ENCODE results near the gene PSMB5. TPM values are rescaled to one million over a fixed set of nuclear protein-coding genes. Genes with fewer than 3 reads are reported as not detected.

The PSMB5 gene
- total and polyA plus RNA-seq, 2 of the 13 experiments (the other 11 are each of a cell fraction or from before 2014, with no cell fraction given): 705 to 871 TPM

DNA sequence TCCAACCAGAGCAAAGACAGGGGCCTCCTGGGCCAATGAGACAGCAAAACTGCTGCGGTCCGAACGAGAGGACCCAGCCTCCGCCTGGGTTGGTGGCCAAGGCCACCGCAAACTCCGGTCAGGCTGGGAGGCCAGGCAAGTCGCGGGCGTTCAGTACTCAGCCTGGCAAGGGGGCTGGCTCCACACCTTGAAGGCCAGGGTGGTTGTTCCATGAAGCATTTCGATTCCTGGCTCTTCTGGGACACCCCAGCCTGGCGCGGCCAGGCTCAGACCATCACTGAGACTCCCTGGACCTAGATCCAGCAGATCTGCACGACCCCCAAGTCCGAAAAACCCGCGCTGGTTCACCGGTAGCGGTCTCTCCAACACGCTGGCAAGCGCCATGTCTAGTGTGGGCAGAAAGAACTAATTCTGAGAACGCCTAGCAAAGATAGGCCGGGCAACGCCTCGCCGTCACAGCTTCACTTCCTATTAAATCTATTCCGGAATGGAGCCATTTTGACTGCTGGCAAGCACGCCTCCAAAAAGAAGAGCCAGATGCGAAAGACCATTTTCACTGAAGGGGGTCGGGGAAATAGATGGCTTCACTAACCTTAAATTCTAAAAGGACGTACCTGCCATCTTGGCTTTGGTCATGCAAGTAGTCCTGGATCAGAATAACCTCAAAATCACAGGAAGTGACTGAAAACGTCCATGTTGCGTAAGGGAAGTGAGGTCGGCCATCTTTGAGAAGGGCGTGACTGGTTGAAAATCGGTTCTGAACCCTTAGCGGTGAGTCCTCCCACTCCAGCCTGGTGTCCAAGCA lies at the start of gene PSMB5 (continued):
- TF ChIP-seq, protein P1, sequence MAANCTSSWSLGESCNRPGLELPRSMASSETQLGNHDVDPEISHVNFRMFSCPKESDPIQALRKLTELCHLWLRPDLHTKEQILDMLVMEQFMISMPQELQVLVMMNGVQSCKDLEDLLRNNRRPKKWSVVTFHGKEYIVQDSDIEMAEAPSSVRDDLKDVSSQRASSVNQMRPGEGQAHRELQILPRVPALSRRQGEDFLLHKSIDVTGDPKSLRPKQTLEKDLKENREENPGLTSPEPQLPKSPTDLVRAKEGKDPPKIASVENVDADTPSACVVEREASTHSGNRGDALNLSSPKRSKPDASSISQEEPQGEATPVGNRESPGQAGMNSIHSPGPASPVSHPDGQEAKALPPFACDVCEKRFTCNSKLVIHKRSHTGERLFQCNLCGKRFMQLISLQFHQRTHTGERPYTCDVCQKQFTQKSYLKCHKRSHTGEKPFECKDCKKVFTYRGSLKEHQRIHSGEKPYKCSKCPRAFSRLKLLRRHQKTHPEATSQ (CRISPR knock-in tag; IDR thresholded peaks at IDR 0.05; ENCODE audit: borderline replicate concordance): peak; percentile 33; the same call in 1 of the 2 replicates
- TF ChIP-seq KDM1A (CRISPR knock-in tag; IDR thresholded peaks at IDR 0.05) (no peak), SMARCC2 (IDR thresholded peaks at IDR 0.05) (no peak), NFE2L1 (CRISPR knock-in tag; IDR thresholded peaks at IDR 0.05; ENCODE audit: borderline replicate concordance) (peak; percentile 99), SNAI1 (CRISPR knock-in tag; IDR thresholded peaks at IDR 0.05; ENCODE audit: borderline replicate concordance) (peak; percentile 99), EHMT2 (IDR thresholded peaks at IDR 0.05; ENCODE audit: borderline replicate concordance, low read depth, low read length) (peak; percentile 99; the same call in 1 of the 2 replicates), ZFP90 (CRISPR knock-in tag; IDR thresholded peaks at IDR 0.05; ENCODE audit: borderline replicate concordance) (peak; percentile 79; the same call in 1 of the 2 replicates), RFX1 (IDR thresholded peaks at IDR 0.05) (peak; percentile 88), ELF1 (CRISPR knock-in tag; IDR thresholded peaks at IDR 0.05) (peak; percentile 89), ZMYM3 (CRISPR knock-in tag; IDR thresholded peaks at IDR 0.05) (peak; percentile 70; the same call in 1 of the 2 replicates), ZNF713 (CRISPR knock-in tag; IDR thresholded peaks at IDR 0.05) (no peak), PPARG (CRISPR knock-in tag; conservative IDR thresholded peaks at IDR 0.05) (peak; percentile 74; the same call in 1 of the 2 replicates), HNRNPLL (IDR thresholded peaks at IDR 0.05; ENCODE audit: low read depth, low read length, poor library complexity, severe bottlenecking) (peak; percentile 93), RFX3 (CRISPR knock-in tag; IDR thresholded peaks at IDR 0.05) (peak; percentile 87; the same call in 1 of the 2 replicates), ZNF552 (CRISPR knock-in tag; IDR thresholded peaks at IDR 0.05; ENCODE audit: borderline replicate concordance) (no peak; the same call in 1 of the 2 replicates), ZNF10 (CRISPR knock-in tag; IDR thresholded peaks at IDR 0.05; ENCODE audit: borderline replicate concordance, low read depth) (no peak), FLYWCH1 (CRISPR knock-in tag; IDR thresholded peaks at IDR 0.05) (no peak)
- TF ChIP-seq, protein P2, sequence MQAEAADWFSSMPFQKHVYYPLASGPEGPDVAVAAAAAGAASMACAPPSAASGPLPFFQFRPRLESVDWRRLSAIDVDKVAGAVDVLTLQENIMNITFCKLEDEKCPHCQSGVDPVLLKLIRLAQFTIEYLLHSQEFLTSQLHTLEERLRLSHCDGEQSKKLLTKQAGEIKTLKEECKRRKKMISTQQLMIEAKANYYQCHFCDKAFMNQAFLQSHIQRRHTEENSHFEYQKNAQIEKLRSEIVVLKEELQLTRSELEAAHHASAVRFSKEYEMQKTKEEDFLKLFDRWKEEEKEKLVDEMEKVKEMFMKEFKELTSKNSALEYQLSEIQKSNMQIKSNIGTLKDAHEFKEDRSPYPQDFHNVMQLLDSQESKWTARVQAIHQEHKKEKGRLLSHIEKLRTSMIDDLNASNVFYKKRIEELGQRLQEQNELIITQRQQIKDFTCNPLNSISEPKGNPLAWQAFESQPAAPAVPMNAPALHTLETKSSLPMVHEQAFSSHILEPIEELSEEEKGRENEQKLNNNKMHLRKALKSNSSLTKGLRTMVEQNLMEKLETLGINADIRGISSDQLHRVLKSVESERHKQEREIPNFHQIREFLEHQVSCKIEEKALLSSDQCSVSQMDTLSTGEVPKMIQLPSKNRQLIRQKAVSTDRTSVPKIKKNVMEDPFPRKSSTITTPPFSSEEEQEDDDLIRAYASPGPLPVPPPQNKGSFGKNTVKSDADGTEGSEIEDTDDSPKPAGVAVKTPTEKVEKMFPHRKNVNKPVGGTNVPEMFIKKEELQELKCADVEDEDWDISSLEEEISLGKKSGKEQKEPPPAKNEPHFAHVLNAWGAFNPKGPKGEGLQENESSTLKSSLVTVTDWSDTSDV (CRISPR knock-in tag; IDR thresholded peaks at IDR 0.05): peak; percentile 99
- TF ChIP-seq, protein P3, sequence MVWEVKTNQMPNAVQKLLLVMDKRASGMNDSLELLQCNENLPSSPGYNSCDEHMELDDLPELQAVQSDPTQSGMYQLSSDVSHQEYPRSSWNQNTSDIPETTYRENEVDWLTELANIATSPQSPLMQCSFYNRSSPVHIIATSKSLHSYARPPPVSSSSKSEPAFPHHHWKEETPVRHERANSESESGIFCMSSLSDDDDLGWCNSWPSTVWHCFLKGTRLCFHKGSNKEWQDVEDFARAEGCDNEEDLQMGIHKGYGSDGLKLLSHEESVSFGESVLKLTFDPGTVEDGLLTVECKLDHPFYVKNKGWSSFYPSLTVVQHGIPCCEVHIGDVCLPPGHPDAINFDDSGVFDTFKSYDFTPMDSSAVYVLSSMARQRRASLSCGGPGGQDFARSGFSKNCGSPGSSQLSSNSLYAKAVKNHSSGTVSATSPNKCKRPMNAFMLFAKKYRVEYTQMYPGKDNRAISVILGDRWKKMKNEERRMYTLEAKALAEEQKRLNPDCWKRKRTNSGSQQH (CRISPR knock-in tag; IDR thresholded peaks at IDR 0.05; ENCODE audit: low read depth): peak; percentile 93
- TF ChIP-seq, protein P4, sequence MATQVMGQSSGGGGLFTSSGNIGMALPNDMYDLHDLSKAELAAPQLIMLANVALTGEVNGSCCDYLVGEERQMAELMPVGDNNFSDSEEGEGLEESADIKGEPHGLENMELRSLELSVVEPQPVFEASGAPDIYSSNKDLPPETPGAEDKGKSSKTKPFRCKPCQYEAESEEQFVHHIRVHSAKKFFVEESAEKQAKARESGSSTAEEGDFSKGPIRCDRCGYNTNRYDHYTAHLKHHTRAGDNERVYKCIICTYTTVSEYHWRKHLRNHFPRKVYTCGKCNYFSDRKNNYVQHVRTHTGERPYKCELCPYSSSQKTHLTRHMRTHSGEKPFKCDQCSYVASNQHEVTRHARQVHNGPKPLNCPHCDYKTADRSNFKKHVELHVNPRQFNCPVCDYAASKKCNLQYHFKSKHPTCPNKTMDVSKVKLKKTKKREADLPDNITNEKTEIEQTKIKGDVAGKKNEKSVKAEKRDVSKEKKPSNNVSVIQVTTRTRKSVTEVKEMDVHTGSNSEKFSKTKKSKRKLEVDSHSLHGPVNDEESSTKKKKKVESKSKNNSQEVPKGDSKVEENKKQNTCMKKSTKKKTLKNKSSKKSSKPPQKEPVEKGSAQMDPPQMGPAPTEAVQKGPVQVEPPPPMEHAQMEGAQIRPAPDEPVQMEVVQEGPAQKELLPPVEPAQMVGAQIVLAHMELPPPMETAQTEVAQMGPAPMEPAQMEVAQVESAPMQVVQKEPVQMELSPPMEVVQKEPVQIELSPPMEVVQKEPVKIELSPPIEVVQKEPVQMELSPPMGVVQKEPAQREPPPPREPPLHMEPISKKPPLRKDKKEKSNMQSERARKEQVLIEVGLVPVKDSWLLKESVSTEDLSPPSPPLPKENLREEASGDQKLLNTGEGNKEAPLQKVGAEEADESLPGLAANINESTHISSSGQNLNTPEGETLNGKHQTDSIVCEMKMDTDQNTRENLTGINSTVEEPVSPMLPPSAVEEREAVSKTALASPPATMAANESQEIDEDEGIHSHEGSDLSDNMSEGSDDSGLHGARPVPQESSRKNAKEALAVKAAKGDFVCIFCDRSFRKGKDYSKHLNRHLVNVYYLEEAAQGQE (IDR thresholded peaks at IDR 0.05; ENCODE audit: borderline replicate concordance in 1 of 2, low read depth in 1 of 2, low read length in 2 of 2): peak in 1 of 2 experiments; percentile 71; a peak in 2 of 4 replicates
